ENCODE measurements around the gene GPR55.

DNA sequence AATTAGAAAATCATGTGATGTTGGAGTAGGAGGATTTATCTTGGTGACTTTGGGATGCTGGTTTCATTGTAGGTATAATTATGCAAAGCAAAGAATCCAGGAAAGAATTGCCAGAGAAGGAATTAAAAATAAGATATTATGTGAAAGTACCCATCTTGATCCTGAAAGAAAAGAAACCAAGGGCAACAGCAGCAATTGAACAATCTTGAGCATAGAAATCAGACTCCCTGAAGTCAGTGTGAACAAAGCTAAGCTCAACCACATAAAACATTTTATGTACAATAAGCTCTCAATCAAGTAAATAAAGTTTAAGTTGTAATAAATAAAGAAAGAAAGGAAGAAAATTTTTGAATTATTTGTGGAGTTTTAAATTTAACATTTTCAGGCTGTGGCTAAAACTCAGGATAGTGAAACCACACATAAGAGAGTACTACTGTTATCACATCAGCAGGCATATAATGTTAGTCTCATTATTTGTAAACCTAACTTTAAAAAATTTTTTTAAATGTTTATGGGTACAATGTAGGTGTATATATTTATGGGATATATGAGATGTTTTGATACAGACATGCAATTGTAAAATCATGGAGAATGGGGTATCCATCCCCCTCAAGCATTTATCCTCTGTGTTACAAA lies 32.8 kb upstream of the GPR55 start:
- TF ChIP-seq CTCF (IDR thresholded peaks at IDR 0.05; ENCODE audit: extremely low read depth in 1 of 2, insufficient read depth in 1 of 2, low read depth in 1 of 2, low read length in 2 of 2) (no peak), POLR2A (IDR thresholded peaks at IDR 0.05; ENCODE audit: low read depth, low read length) (no peak), MYC (IDR thresholded peaks at IDR 0.05; ENCODE audit: low read depth, low read length) (no peak), MAX (IDR thresholded peaks at IDR 0.05; ENCODE audit: insufficient read depth, insufficient read length) (no peak), FOS (IDR thresholded peaks at IDR 0.05; ENCODE audit: borderline replicate concordance, insufficient read depth, low read length) (no peak), EZH2 (IDR thresholded peaks at IDR 0.05; ENCODE audit: borderline replicate concordance, low read depth, low read length, severe bottlenecking) (no peak), POLR2AphosphoS5 (IDR thresholded peaks at IDR 0.05; ENCODE audit: insufficient read depth, low read depth, low read length) (no peak), JUN (IDR thresholded peaks at IDR 0.05; ENCODE audit: borderline replicate concordance, insufficient read depth, insufficient read length, low read depth) (no peak), GATA2 (IDR thresholded peaks at IDR 0.05; ENCODE audit: insufficient read depth, insufficient read length, low read depth, low read length) (no peak)

All from endothelial cell of umbilical vein (primary cell).